Measurements from ENCODE around the gene MSRB3. TPM values are rescaled to one million over a fixed set of nuclear protein-coding genes. Genes with fewer than 3 reads are reported as not detected.

Gene MSRB3
- polyA plus RNA-seq, 1 donor from 2014 or later = 0.19 TPM

DNA sequence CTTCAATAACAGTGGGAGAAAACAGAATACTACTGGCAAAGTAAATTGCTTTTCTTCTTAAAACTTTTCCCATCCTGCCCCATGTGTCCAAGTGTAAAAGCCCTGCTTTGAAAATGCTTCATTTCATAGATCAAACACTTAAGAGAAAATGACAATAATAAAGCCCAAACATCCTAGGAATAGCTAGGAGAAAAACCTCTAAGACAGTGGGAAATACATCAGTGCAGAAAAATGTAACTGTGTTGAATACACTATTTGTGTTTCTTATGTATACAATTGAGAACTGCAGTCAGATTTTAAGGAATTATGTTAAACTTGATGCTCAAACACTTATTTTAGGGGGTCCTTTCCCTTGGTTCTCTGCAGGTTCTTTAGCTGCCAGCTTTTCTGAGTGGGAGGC, 181.1 kb downstream of the MSRB3 start (continued):
- TF ChIP-seq RAD21 (conservative IDR thresholded peaks at IDR 0.05) (no peak), EP300 (conservative IDR thresholded peaks at IDR 0.05; ENCODE audit: poor library complexity, severe bottlenecking) (no peak)

DNA sequence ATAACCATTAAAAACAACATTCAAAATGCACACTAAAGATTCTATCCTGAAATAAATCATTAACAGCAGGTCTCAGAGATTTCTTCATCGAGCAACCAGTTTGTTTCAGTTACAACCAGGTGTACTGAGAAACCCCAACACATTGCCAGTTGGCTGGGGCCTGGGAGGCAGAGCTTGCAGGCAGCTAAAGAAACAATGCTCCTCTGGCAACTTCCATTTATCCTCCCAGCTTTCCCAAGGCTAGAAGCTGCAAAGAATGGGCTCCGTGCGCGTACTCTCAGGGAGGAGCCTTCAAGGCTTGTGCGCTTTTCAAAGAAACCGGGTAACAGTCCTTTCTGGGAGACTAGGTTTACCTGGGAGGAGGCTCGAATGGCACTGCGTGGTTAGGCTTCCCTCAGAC, 181.6 kb downstream of the MSRB3 start:
- Histone ChIP-seq H3K36me3 (ENCODE audit: insufficient read depth, low read length) (no peaks in the 10 kb centered on the region), H3K9me3 (ENCODE audit: low read length) (no peaks in the 10 kb centered on the region), H3F3A (ENCODE audit: insufficient read depth, low read length, poor library complexity, severe bottlenecking) (no peaks in the 10 kb centered on the region), H3K79me2 (replicated peaks; ENCODE audit: insufficient read depth, low read length) (no peaks in the 10 kb centered on the region), H3K4me2 (ENCODE audit: low read length) (no peak overlapping the region), H4K20me1 (ENCODE audit: insufficient read depth) (no peaks in the 10 kb centered on the region), H2AFZ (ENCODE audit: low read depth, low read length) (no peak overlapping the region), H3K9ac (ENCODE audit: low read length) (no peak overlapping the region), H3K4me3 (ENCODE audit: low read length) (no peak overlapping the region), H3K27me3 (ENCODE audit: insufficient read depth, low read depth, low read length) (no peaks in the 10 kb centered on the region), H3K27ac (ENCODE audit: low read length) (no peak overlapping the region), H3K9me2 (ENCODE audit: insufficient read depth, low read length) (no peaks in the 10 kb centered on the region)
- TF ChIP-seq EP300 (conservative IDR thresholded peaks at IDR 0.05; ENCODE audit: poor library complexity, severe bottlenecking) (no peak), EZH2 (IDR thresholded peaks at IDR 0.05; ENCODE audit: borderline replicate concordance, insufficient read depth, low read length, poor library complexity, severe bottlenecking) (no peak), SMC3 (conservative IDR thresholded peaks at IDR 0.05; ENCODE audit: poor library complexity) (no peak), TAF1 (IDR thresholded peaks at IDR 0.05; ENCODE audit: low read depth) (no peak), RAD21 (conservative IDR thresholded peaks at IDR 0.05) (no peak), MXI1 (conservative IDR thresholded peaks at IDR 0.05; ENCODE audit: poor library complexity, severe bottlenecking) (no peak), POLR2AphosphoS5 (IDR thresholded peaks at IDR 0.05) (no peak)
- TF ChIP-seq, protein P1, sequence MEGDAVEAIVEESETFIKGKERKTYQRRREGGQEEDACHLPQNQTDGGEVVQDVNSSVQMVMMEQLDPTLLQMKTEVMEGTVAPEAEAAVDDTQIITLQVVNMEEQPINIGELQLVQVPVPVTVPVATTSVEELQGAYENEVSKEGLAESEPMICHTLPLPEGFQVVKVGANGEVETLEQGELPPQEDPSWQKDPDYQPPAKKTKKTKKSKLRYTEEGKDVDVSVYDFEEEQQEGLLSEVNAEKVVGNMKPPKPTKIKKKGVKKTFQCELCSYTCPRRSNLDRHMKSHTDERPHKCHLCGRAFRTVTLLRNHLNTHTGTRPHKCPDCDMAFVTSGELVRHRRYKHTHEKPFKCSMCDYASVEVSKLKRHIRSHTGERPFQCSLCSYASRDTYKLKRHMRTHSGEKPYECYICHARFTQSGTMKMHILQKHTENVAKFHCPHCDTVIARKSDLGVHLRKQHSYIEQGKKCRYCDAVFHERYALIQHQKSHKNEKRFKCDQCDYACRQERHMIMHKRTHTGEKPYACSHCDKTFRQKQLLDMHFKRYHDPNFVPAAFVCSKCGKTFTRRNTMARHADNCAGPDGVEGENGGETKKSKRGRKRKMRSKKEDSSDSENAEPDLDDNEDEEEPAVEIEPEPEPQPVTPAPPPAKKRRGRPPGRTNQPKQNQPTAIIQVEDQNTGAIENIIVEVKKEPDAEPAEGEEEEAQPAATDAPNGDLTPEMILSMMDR (IDR thresholded peaks at IDR 0.05; ENCODE audit: poor library complexity, severe bottlenecking) = no peak
- TF ChIP-seq, protein P2, sequence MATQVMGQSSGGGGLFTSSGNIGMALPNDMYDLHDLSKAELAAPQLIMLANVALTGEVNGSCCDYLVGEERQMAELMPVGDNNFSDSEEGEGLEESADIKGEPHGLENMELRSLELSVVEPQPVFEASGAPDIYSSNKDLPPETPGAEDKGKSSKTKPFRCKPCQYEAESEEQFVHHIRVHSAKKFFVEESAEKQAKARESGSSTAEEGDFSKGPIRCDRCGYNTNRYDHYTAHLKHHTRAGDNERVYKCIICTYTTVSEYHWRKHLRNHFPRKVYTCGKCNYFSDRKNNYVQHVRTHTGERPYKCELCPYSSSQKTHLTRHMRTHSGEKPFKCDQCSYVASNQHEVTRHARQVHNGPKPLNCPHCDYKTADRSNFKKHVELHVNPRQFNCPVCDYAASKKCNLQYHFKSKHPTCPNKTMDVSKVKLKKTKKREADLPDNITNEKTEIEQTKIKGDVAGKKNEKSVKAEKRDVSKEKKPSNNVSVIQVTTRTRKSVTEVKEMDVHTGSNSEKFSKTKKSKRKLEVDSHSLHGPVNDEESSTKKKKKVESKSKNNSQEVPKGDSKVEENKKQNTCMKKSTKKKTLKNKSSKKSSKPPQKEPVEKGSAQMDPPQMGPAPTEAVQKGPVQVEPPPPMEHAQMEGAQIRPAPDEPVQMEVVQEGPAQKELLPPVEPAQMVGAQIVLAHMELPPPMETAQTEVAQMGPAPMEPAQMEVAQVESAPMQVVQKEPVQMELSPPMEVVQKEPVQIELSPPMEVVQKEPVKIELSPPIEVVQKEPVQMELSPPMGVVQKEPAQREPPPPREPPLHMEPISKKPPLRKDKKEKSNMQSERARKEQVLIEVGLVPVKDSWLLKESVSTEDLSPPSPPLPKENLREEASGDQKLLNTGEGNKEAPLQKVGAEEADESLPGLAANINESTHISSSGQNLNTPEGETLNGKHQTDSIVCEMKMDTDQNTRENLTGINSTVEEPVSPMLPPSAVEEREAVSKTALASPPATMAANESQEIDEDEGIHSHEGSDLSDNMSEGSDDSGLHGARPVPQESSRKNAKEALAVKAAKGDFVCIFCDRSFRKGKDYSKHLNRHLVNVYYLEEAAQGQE (IDR thresholded peaks at IDR 0.05; ENCODE audit: borderline replicate concordance) = no peak

DNA sequence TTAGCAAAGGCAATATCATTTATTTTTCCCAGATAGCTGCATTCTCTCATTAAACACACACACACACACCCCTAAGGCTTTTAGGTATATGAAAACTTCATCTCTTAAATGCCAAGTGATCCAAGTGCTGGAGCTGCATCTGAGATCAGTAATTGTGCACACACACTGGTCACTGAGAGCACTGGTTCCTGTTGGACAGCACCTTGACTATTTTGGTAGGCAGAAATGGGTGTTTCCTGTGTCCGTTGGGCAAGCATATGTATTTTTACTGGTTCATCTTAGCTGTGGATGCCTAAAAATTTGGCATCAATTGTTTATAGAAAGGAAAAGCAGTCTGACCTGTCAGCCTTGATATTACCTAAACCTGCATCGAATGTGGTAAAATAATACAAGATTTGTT, 182.5 kb downstream of the MSRB3 start:
- Histone ChIP-seq H3K4me3 (ENCODE audit: low read length) (no peak overlapping the region), H2AFZ (ENCODE audit: low read depth, low read length) (no peak overlapping the region), H3K9me3 (ENCODE audit: low read length) (no peaks in the 10 kb centered on the region), H3K9ac (ENCODE audit: low read length) (no peak overlapping the region), H3K79me2 (replicated peaks; ENCODE audit: insufficient read depth, low read length) (no peaks in the 10 kb centered on the region), H3K4me2 (ENCODE audit: low read length) (no peak overlapping the region), H4K20me1 (ENCODE audit: insufficient read depth) (no peaks in the 10 kb centered on the region), H3K27ac (ENCODE audit: low read length) (no peak overlapping the region), H3K36me3 (ENCODE audit: insufficient read depth, low read length) (no peaks in the 10 kb centered on the region), H3F3A (ENCODE audit: insufficient read depth, low read length, poor library complexity, severe bottlenecking) (no peaks in the 10 kb centered on the region), H3K27me3 (ENCODE audit: insufficient read depth, low read depth, low read length) (no peaks in the 10 kb centered on the region), H3K9me2 (ENCODE audit: insufficient read depth, low read length) (no peaks in the 10 kb centered on the region)
- no peak for TF ChIP-seq RAD21 (conservative IDR thresholded peaks at IDR 0.05)
- TF ChIP-seq, protein P2 (IDR thresholded peaks at IDR 0.05; ENCODE audit: borderline replicate concordance) = no peak
- no peak for TF ChIP-seq TAF1 (IDR thresholded peaks at IDR 0.05; ENCODE audit: low read depth)
- TF ChIP-seq POLR2AphosphoS5 (IDR thresholded peaks at IDR 0.05) = no peak
- TF ChIP-seq, protein P1 (IDR thresholded peaks at IDR 0.05; ENCODE audit: poor library complexity, severe bottlenecking) = no peak
